T47D (cell line): ENCODE measurements around the gene ALK.

ENCODE experiments used
- DNase-seq, 2 experiments: peaks; one replicate each; pipeline versions ENCODE4 v3.0.0 to v3.0.0-alpha.2; 2011 to 2012; ENCODE audit warnings: low read depth in 1 of 2, low spot score in 1 of 2
- JUND ChIP-seq: IDR thresholded peaks from 2 replicates; pipeline ENCODE4 v1.6.1; 2012; ENCODE audit warnings: low read depth
- in situ Hi-C: cut with HindIII; loops from 2 replicates; pipeline ENCODE4 v1.10.0; 2016; ENCODE audit warnings: low sequenced_read_pairs, low pct_unique_long_range_greater_than_20kb

ALK gene

DNA sequence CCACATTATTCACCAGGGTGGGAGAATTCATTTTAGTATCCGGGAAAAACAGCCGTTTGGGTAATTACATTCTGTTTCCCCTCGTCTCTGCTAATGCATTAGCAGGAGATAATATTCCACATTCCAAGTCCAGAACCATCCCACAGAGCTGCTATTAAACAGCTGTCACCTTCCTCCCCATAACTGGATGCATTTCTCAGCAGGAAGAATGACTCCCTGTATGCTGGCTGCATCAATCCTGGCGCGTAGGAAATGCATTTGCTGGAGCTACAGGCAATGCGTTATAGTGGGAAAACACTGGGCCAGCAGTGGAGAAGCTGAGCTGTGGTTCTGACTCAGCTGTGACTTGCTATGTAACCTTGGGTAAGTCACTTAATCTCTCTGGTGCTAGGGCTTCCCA, 560.2 kb downstream of the ALK start:
- no peak for TF ChIP-seq JUND
- DNase-seq, result no peak

DNA sequence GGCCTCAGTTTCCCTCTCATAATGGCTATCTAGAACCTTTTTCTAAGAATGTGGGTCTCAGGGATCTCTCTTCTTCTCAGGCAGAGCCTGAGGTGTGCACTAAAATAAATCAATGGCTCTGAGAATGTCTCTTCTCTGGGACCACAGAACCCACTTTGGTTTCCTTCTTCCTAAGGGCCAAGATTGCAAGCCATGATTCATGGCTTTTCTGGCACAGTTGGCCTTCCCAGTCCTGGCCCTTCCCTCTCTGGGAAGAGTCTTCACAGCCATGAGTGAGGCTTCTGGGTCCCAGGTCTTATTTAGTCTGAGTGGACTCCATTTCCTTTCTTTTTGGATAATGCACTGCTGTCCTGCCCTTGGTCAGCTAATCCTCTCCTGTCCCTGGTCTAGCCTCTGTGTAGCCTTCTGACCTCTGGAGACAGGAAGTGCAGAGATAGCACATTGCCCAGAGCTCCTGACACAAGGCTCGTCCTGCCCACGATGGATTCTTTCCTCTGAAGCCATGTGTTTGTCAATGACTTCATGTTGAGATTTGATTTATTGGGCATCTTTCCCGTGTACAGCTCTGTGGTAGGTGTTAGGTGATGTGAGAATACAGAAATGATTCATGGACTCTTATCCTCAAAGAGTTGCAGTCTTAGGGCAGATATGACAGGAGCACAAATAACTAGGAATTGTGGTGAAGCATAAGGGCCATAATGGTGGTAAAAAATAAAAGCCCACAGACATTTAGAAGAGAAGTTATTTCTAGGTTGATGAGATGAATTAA, 561.2 kb downstream of the ALK start:
- no peak for TF ChIP-seq JUND
- no peak for DNase-seq
- in situ Hi-C loops, result no loop called here

More for the DNA sequence above, 560.2 kb downstream of the ALK start:
- in situ Hi-C loops, result no loop called here

DNA sequence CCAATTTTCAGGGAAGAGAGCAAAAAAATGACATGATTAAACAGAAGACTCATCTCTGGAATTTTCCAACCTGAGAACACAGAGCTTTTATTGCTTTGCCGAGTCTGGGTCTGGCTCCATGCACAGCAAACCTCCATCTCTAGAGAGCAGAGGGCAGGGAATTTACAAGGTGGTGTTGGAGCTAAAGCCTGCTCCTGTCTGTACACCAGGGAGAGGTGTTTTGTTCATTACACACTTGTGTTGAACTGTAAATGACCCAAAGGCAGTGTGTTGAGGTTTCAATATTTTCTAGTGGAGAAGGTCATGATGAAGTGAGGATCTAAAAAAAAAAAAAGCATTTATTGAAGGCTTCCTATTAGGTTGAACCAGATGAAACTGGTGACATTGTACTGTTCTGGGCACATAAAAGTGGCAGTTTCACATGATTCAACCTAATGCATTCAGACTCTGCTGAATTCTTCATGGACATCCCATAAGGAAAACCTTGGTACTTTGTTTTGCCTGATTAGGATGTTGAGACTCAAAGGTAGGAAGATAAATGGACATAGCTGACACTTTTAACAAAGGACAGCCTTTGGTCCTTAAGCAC, 567.9 kb downstream of the ALK start:
- in situ Hi-C loops, result no loop called here
- no peak for DNase-seq
- no peak for TF ChIP-seq JUND

DNA sequence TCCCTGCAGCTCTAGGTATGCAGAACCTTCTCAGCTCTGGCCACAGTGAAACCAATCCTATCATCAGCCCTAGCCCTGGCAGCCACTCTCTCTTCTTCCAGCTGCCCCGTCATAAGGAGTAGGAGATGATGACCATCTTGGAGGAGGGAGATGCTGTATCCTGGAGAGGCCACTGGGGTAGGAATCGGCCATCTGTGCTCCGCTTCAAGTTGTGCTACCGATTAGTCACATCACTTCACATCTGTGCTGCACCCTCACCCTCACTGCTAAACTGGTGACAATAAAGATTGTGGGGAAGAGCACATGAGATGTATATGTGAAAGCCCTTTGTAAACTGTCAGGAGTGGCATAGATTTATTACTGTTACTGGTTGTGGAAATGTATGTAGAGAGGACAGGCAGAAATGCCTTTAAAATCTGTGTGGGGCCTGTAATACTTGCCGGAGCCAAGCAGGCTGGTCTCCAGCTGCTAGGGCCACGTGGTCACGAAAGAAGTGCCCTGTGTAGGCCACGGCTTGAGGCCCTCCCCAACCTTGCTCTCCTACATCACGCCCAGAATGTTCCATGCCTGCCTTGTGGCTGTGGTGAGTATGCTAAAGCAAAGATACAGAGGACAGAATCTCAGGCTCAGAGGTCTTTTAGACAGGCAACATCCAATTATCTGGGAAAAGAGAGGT, 569.3 kb downstream of the ALK start:
- in situ Hi-C loops, result no loop called here
- no peak for TF ChIP-seq JUND
- DNase-seq, result no peak

DNA sequence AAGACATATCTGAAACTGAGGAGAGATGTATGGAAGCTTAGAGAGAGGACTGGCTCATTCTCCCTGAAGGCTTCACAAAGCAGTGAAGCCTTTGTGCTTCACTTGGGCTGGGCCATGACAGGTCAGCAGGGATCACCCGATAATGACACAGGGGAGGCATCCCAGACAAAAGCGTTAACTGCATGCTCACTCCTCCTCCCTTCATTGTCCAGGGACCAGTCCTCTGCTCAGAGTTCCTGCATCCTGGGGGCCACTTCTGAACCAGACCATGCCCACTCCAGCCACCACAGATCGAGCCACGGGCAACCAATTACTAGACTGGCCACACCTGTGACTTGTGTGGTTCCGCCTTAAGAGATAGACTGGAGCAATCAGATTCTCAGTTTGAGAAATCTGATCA, 570.1 kb downstream of the ALK start:
- TF ChIP-seq JUND, result no peak
- in situ Hi-C loops, result no loop called here

DNA sequence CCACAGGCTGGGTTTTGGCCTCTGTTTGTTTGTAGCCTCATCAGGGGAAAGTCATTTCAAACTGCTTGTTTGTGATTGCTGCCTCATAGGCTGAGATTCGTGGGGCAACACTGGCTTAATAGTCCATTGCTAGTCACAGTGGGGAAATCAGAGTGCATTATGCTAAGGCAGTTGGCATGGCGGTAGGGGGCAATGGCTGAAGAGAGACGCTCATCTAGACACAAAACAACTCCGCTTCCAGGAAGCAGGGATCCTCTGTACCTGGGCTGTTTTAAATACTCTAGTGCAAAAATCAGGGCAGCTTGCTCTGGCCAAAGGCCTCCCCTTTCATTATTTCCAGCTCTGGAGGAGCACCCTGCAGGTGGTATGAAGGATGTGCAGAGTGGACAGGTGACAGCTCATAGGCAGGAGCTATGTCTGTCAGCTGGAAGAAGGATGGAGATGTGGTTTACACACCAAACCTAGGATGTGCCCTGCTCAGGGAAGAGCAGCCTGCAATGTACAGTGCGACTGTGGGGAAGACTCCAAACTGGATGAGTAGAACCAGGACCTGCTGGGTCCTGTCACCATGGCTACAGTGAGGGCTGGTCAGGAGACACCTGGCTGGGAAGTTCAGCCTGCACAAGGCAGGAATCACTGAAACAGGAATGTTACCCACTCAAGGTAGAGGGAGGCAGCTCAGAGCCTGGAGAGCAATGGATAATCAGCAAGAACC, 571.9 kb downstream of the ALK start:
- in situ Hi-C loops, result no loop called here
- no peak for DNase-seq
- TF ChIP-seq JUND, result no peak

More for the DNA sequence above, 570.1 kb downstream of the ALK start:
- DNase-seq, result no peak

DNA sequence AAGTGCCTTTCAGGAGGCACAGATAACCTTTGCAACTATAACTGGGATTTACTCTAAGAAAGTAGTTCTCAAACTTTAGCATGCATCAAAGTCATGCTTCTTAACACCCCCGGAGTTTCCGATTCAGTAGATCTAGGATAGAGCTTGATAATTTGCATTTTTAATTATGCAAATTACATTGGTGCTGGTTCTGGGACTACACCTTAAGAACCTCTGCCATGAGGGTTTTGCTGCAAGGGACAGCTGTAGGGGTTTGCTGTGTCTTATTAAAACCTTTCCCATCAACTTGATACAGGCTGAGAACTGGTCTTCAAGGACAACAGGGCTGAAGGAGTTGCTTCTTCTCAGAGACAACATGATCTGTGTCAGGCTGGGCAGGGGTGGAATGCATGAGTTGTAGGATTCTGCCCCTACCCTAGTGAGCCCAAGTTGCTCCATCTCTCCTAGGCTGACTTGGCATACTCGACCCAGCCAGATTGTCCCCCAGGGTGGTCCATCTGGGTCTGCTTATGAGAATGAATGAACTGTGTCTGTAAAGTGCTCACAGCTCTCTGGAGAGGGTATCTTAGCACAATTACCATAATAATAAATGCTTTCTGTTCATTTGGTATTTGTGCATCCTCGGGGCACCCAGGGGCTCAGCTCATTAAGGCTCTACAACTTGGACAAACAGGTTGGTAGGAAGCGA, 573.5 kb downstream of the ALK start:
- no peak for TF ChIP-seq JUND
- in situ Hi-C loops, result no loop called here
- DNase-seq, result no peak

DNA sequence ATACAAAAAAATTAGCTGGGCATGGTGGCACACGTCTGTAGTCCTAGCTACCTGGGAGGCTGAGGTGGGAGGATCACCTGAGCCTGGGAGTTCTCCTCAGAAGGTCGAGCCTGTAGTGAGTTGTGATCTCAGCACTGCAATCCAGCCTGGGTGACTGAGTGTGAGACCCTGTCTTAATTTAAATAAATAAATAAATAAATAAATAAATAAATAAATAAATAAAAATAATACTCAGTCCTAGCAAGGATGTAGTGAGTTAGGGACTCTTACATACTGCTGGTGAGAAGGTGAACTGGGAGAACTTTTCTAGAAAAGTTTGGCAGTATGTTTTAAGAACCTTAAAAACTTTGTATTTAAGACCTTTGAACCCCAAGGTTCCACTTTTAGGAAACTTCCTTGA, 576.1 kb downstream of the ALK start:
- in situ Hi-C loops, result no loop called here
- no peak for TF ChIP-seq JUND
- DNase-seq, result no peak

DNA sequence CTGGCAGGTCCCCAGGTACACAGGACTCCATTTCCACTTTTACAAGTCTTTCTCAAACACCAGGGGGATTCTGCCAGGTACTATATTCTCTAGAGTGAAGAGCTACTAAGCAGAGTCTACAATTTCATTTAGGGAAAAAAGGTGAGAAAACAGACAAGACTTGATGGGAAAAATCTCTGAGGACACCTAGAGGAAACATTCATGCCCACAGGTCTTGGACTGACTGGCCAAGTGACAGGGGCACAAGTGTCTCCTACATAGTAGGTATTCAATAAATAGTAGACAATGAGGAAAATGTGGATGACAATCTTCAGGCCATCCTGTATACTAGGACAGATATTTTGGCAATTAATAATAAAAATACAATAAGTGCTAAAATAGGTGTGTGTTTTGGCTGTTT, 577.6 kb downstream of the ALK start:
- in situ Hi-C loops, result no loop called here
- TF ChIP-seq JUND, result no peak

DNA sequence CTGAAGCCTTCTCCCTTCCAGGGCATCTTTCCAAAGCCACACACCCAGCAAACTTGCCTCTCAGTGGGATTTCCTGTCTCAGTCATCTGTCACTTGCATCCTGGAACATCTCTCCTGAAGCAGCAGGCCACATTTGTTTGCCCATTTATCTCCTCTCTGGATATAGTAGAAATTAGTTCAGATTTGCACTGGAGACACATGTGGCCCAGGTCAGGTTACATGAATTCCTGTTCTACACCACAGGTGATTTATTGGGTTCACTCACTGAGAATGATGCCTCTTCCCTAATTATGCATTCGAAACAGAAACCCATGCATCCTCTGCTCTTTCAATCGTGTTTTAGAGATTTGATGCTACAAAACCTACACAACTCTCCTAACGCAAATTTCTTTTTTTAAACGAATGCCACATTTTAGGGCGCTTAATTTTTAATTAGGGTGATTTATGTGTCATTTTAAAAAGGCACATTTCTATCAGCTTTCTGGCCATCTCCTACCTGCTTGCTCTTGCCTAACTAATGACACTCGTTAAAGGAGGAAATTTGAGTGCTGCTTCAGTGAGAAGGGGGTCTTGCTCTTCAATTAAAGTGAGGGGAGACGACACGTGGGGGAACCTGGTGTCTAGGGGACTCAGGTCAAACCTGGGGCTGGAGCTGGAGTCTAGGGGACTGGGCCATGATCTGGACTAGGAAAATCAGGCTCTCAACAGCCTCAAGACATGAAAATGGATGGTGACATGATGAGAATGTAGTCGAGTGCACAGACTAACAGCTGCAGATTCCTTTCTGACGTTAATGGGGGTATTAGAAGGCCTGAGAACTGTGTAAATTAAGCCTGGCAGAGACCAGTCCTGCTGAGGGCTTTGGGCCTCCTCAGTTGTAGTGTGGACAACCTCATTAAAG, 584.8 kb downstream of the ALK start:
- no peak for TF ChIP-seq JUND
- in situ Hi-C loops, result no loop called here
- DNase-seq, result no peak

More for the DNA sequence above, 577.6 kb downstream of the ALK start:
- no peak for DNase-seq

DNA sequence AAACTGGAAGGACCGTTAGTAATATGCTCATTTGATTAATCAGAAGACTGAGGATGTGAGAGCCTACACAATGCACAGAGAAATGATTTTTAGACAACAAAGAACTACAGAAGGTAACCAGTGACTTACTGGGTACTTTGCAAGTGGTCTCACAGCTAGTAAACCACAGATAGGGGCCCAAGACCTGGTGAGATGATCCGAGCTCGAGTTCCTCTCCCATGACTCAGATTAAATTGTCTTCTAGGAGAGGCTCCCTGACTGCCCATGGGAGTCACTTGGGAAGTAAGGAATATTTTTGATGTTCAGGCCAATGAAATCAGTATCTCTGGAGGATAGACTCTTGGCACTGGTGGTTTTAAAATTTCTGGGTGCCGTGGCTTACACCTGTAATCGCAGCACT, 586.0 kb downstream of the ALK start:
- no peak for DNase-seq
- no peak for TF ChIP-seq JUND
- in situ Hi-C loops, result no loop called here
